ENCODE measurements around the gene CYP2S1. TPM values are rescaled to one million over a fixed set of nuclear protein-coding genes. Genes with fewer than 3 reads are reported as not detected.
A peak's percentile ranks its signal among the peaks of the same experiment; 100 is the strongest.

CYP2S1 gene
- total RNA-seq, 2 experiments from 2014 or later = 0.78 to 0.82 TPM

- H3K4me3 ChIP-seq (ENCODE audit: low read length) = no peak overlapping the region
- H3K4me1 Mint-ChIP-seq (ENCODE audit: low read depth) = peaks cover 16% of the 10 kb centered on the region
- ChIA-PET CTCF (no interaction called here), POLR2A (no interaction called here)
- peaks cover 27 to 28% of the 10 kb centered on the region in 2 experiments for H3K27me3 ChIP-seq (ENCODE audit: control insufficient read depth in 1 of 2, insufficient read depth in 2 of 2, low read length in 2 of 2)
- no peaks in the 10 kb centered on the region for H3K36me3 Mint-ChIP-seq (ENCODE audit: low read depth)
- H3K9me3 Mint-ChIP-seq = no peaks in the 10 kb centered on the region
- H3K27ac Mint-ChIP-seq = no peak overlapping the region
- DNase-seq = no peak
- H3K27ac ChIP-seq (ENCODE audit: low read depth in 1 of 2, low read length in 2 of 2) = no peak overlapping the region
- no peaks in the 10 kb centered on the region for H3K36me3 ChIP-seq (ENCODE audit: insufficient read depth, low read length)
- no peak for ATAC-seq (ENCODE audit: poor library complexity)
- H3K4me1 ChIP-seq (ENCODE audit: insufficient read depth, low read length) = peaks cover 21% of the 10 kb centered on the region
- TF ChIP-seq CTCF (IDR thresholded peaks at IDR 0.05) = no peak
- intact Hi-C loops (cut with DNase I, micrococcal nuclease) = no loop called here
- peaks cover 0 to 9% of the 10 kb centered on the region in 2 experiments for H3K9me3 ChIP-seq (ENCODE audit: control insufficient read depth in 1 of 2, insufficient read depth in 1 of 2, low read length in 2 of 2)
- peaks cover 48% of the 10 kb centered on the region for H3K27me3 Mint-ChIP-seq
- peak overlapping the region; percentile 61 for H3K4me3 Mint-ChIP-seq
These were observed 574 bp downstream of the CYP2S1 start for GRCh38 chr19:41193430-41194156.

- peaks cover 26 to 27% of the 10 kb centered on the region in 2 experiments for H3K27me3 ChIP-seq (ENCODE audit: control insufficient read depth in 1 of 2, insufficient read depth in 2 of 2, low read length in 2 of 2)
- H3K9me3 ChIP-seq (ENCODE audit: control insufficient read depth in 1 of 2, insufficient read depth in 1 of 2, low read length in 2 of 2) = peaks cover 0 to 9% of the 10 kb centered on the region in 2 experiments
- Mint-ChIP-seq H3K27me3 (peaks cover 52% of the 10 kb centered on the region), H3K9me3 (no peaks in the 10 kb centered on the region), H3K27ac (no peak overlapping the region), H3K4me1 (ENCODE audit: low read depth) (peaks cover 16% of the 10 kb centered on the region), H3K4me3 (no peak overlapping the region), H3K36me3 (ENCODE audit: low read depth) (no peaks in the 10 kb centered on the region)
- H3K36me3 ChIP-seq (ENCODE audit: insufficient read depth, low read length) = no peaks in the 10 kb centered on the region
- DNase-seq (no peak), ATAC-seq (ENCODE audit: poor library complexity) (no peak)
- CTCF ChIA-PET = no interaction called here
- H3K4me3 ChIP-seq (ENCODE audit: low read length) = no peak overlapping the region
- H3K27ac ChIP-seq (ENCODE audit: low read depth in 1 of 2, low read length in 2 of 2) = no peak overlapping the region
- intact Hi-C loops (cut with DNase I, micrococcal nuclease) = no loop called here
- no peak for TF ChIP-seq CTCF (IDR thresholded peaks at IDR 0.05)
- POLR2A ChIA-PET = no interaction called here
- peaks cover 21% of the 10 kb centered on the region for H3K4me1 ChIP-seq (ENCODE audit: insufficient read depth, low read length)
These were observed 1.1 kb downstream of the CYP2S1 start for GRCh38 chr19:41194157-41194552.

GRCh38 chr19:41195675-41196497, 2.9 kb downstream of the CYP2S1 start:
- Histone ChIP-seq H3K36me3 (ENCODE audit: insufficient read depth, low read length) (no peaks in the 10 kb centered on the region), H3K9me3 (ENCODE audit: control insufficient read depth in 1 of 2, insufficient read depth in 1 of 2, low read length in 2 of 2) (peaks cover 0 to 9% of the 10 kb centered on the region in 2 experiments), H3K27ac (ENCODE audit: low read depth in 1 of 2, low read length in 2 of 2) (no peak overlapping the region), H3K4me1 (ENCODE audit: insufficient read depth, low read length) (peaks cover 21% of the 10 kb centered on the region), H3K4me3 (ENCODE audit: low read length) (no peak overlapping the region), H3K27me3 (ENCODE audit: control insufficient read depth in 1 of 2, insufficient read depth in 2 of 2, low read length in 2 of 2) (peaks cover 21% of the 10 kb centered on the region in 2 experiments)
- POLR2A ChIA-PET = no interaction called here
- DNase-seq (peak in 2 of 14 experiments; percentile 60 to 62), ATAC-seq (ENCODE audit: poor library complexity) (no peak)
- Mint-ChIP-seq H3K9me3 (no peaks in the 10 kb centered on the region), H3K36me3 (ENCODE audit: low read depth) (no peaks in the 10 kb centered on the region), H3K4me3 (no peak overlapping the region), H3K4me1 (ENCODE audit: low read depth) (peaks cover 16% of the 10 kb centered on the region), H3K27me3 (peaks cover 36% of the 10 kb centered on the region), H3K27ac (no peak overlapping the region)
- intact Hi-C loops (cut with DNase I, micrococcal nuclease) = no loop called here
- no peak for TF ChIP-seq CTCF (IDR thresholded peaks at IDR 0.05)
- CTCF ChIA-PET = no interaction called here
